Limb (tissue), 2 donors: ENCODE measurements around the gene HMCN1.

Experiments
- DNase-seq, 2 donors: peaks; one replicate each; pipeline ENCODE4 v3.0.0-alpha.2; 2016; ENCODE audit errors: extremely low spot score in 2 of 2

Gene HMCN1

GRCh38 chr1:185803241-185803640 is 69.0 kb downstream of the HMCN1 start:
- DNase-seq = no peak

GRCh38 chr1:185804206-185804605 is 70.0 kb downstream of the HMCN1 start:
- DNase-seq = no peak

- no peak for DNase-seq
Observed at GRCh38 chr1:185804608-185805007, 70.4 kb downstream of the HMCN1 start.

GRCh38 chr1:185807275-185807674 is 73.1 kb downstream of the HMCN1 start:
- no peak for DNase-seq

GRCh38 chr1:185808631-185809030 is 74.4 kb downstream of the HMCN1 start:
- no peak for DNase-seq

- no peak for DNase-seq
Observed at GRCh38 chr1:185811073-185811709, 77.0 kb downstream of the HMCN1 start.

GRCh38 chr1:185812934-185813333 is 78.7 kb downstream of the HMCN1 start:
- DNase-seq = no peak

GRCh38 chr1:185813401-185813979 is 79.3 kb downstream of the HMCN1 start:
- peak in 1 of 2 donors; percentile 57 for DNase-seq

- no peak for DNase-seq
Observed at GRCh38 chr1:185816460-185816859, 82.3 kb downstream of the HMCN1 start.

- no peak for DNase-seq
Observed at GRCh38 chr1:185819798-185820197, 85.6 kb downstream of the HMCN1 start.

- no peak for DNase-seq
Observed at GRCh38 chr1:185821612-185822385, 87.6 kb downstream of the HMCN1 start.

GRCh38 chr1:185823467-185823866 is 89.3 kb downstream of the HMCN1 start:
- DNase-seq = no peak

GRCh38 chr1:185824106-185824505 is 89.9 kb downstream of the HMCN1 start:
- no peak for DNase-seq

- no peak for DNase-seq
Observed at GRCh38 chr1:185825556-185825955, 91.4 kb downstream of the HMCN1 start.

- DNase-seq = no peak
Observed at GRCh38 chr1:185834371-185834905, 100.2 kb downstream of the HMCN1 start.

GRCh38 chr1:185835191-185835590 is 101.0 kb downstream of the HMCN1 start:
- DNase-seq = no peak

GRCh38 chr1:185837711-185838110 is 103.5 kb downstream of the HMCN1 start:
- DNase-seq = no peak

- DNase-seq = no peak
Observed at GRCh38 chr1:185838111-185838510, 103.9 kb downstream of the HMCN1 start.

- DNase-seq = no peak
Observed at GRCh38 chr1:185840880-185841279, 106.7 kb downstream of the HMCN1 start.

- DNase-seq = no peak
Observed at GRCh38 chr1:185843297-185843869, 109.2 kb downstream of the HMCN1 start.

- DNase-seq = no peak
Observed at GRCh38 chr1:185843986-185844385, 109.8 kb downstream of the HMCN1 start.
